ENCODE data around the gene MYH9. TPM values are rescaled to one million over a fixed set of nuclear protein-coding genes. Genes with fewer than 3 reads are reported as not detected.

The MYH9 gene
- total and polyA plus RNA-seq, 2 donors (not counting 1 experiment from before 2014, with no cell fraction given), result 108 to 554 TPM

- DNase-seq (no peak), ATAC-seq (ENCODE audit: low read depth) (no peak)
- H3K79me2 ChIP-seq (ENCODE audit: control insufficient read depth, insufficient read depth, low read length), result peaks cover 15% of the 10 kb centered on the region
- Mint-ChIP-seq H3K27me3 (no peaks in the 10 kb centered on the region), H3K4me3 (no peak overlapping the region), H3K9me3 (ENCODE audit: insufficient read depth) (no peaks in the 10 kb centered on the region), H3K27ac (no peak overlapping the region), H3K4me1 (no peaks in the 10 kb centered on the region)
- CTCF ChIA-PET, result interaction anchor here (1.4 to 3.5 kb wide), 4 partner anchors 10 to 198 kb away, joined by 3 to 16 read pairs (median 12); no protein-coding TSS in a partner anchor
- POLR2A ChIA-PET, result no interaction called here
- peaks cover 69% of the 10 kb centered on the region for H4K20me1 ChIP-seq (ENCODE audit: control insufficient read depth, insufficient read depth, low read length, poor library complexity, severe bottlenecking)
- no peak overlapping the region for H3K4me3 ChIP-seq (ENCODE audit: control extremely low read depth in 1 of 5, extremely low read depth in 1 of 5, insufficient read depth in 1 of 5, low read depth in 2 of 5, low read length in 4 of 5)
- peaks cover 0 to 12% (median 0%) of the 10 kb centered on the region in 3 donors for H3K9me3 ChIP-seq (ENCODE audit: control extremely low read depth in 1 of 3, control insufficient read depth in 2 of 3, insufficient read depth in 1 of 3, low read length in 2 of 3)
- no peak overlapping the region for H3K9ac ChIP-seq (ENCODE audit: low read length)
- H3K27ac ChIP-seq (ENCODE audit: low read length in 2 of 2), result no peak overlapping the region
- intact Hi-C loops (cut with micrococcal nuclease), result no loop called here
- H3K36me3 ChIP-seq (replicated peaks in 1 of 2; ENCODE audit: control extremely low read depth in 1 of 2, control insufficient read depth in 1 of 2, extremely low read depth in 1 of 2, insufficient read depth in 2 of 2, low read length in 1 of 2), result peaks cover 5 to 82% of the 10 kb centered on the region in 2 experiments
- H3K4me1 ChIP-seq (ENCODE audit: control insufficient read depth in 2 of 2, insufficient read depth in 2 of 2, low read length in 2 of 2), result no peaks in the 10 kb centered on the region
- no peak overlapping the region for H2AFZ ChIP-seq (ENCODE audit: insufficient read depth, low read depth, low read length, poor library complexity, severe bottlenecking)
- 96% methylated on average over 19 of the region's 20 CpGs for WGBS (ENCODE audit: insufficient coverage)
- H3K27me3 ChIP-seq (replicated peaks in 1 of 4; ENCODE audit: control extremely low read depth in 1 of 4, control insufficient read depth in 3 of 4, insufficient read depth in 4 of 4, low read length in 3 of 4), result no peaks in the 10 kb centered on the region
- no peak overlapping the region for H3K4me2 ChIP-seq (replicated peaks; ENCODE audit: low read depth, low read length, poor library complexity, severe bottlenecking)
- TF ChIP-seq, protein P1, sequence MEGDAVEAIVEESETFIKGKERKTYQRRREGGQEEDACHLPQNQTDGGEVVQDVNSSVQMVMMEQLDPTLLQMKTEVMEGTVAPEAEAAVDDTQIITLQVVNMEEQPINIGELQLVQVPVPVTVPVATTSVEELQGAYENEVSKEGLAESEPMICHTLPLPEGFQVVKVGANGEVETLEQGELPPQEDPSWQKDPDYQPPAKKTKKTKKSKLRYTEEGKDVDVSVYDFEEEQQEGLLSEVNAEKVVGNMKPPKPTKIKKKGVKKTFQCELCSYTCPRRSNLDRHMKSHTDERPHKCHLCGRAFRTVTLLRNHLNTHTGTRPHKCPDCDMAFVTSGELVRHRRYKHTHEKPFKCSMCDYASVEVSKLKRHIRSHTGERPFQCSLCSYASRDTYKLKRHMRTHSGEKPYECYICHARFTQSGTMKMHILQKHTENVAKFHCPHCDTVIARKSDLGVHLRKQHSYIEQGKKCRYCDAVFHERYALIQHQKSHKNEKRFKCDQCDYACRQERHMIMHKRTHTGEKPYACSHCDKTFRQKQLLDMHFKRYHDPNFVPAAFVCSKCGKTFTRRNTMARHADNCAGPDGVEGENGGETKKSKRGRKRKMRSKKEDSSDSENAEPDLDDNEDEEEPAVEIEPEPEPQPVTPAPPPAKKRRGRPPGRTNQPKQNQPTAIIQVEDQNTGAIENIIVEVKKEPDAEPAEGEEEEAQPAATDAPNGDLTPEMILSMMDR (IDR thresholded peaks at IDR 0.05), result no peak
- TF ChIP-seq EZH2 (IDR thresholded peaks at IDR 0.05; ENCODE audit: borderline replicate concordance, insufficient read depth, low read depth, low read length, poor library complexity, severe bottlenecking), result no peak
These were observed 99.8 kb downstream of the MYH9 start for GRCh38 chr22:36287881-36288515.
